DLD1 (cell line): ENCODE results near the gene LRRN4CL.
"Not testable (repeated sequence)": the region's sequence is repeated elsewhere in the genome, so short reads cannot be mapped to it uniquely, and the experiment has no call there.

Experiments
- in situ Hi-C: cut with HindIII; loops from 2 replicates; pipeline ENCODE4 v1.10.0; 2017; ENCODE audit warnings: low sequenced_read_pairs

Gene LRRN4CL

GRCh38 chr11:62677714-62678113 lies 11.6 kb downstream of the LRRN4CL start:
- in situ Hi-C loops, result loop anchor here (10.0 kb wide), 1 partner anchor 253 kb away; no protein-coding TSS in a partner anchor

GRCh38 chr11:62677156-62677555 lies 12.2 kb downstream of the LRRN4CL start:
- in situ Hi-C loops, result loop anchor here (10.0 kb wide), 1 partner anchor 252 kb away; no protein-coding TSS in a partner anchor

- in situ Hi-C loops, result loop anchor here (10.0 kb wide), 1 partner anchor 252 kb away; no protein-coding TSS in a partner anchor
Observed at GRCh38 chr11:62676698-62677097, 12.6 kb downstream of the LRRN4CL start.

- in situ Hi-C loops, result loop anchor here (10.0 kb wide), 1 partner anchor 251 kb away; no protein-coding TSS in a partner anchor
Observed at GRCh38 chr11:62675415-62675814, 13.9 kb downstream of the LRRN4CL start.

GRCh38 chr11:62673196-62673525 lies 16.2 kb downstream of the LRRN4CL start:
- in situ Hi-C loops, result loop anchor here (10.0 kb wide), 1 partner anchor 248 kb away; no protein-coding TSS in a partner anchor

- in situ Hi-C loops, result loop anchor here (10.0 kb wide), 1 partner anchor 247 kb away; no protein-coding TSS in a partner anchor
Observed at GRCh38 chr11:62671608-62672389, 17.5 kb downstream of the LRRN4CL start, which contains the start of the genes LBHD1 and UQCC3. Gene LBHD1, minus strand, starts transcription at chr11:62672267. Its CDS starts 2,236 bp downstream, at chr11:62670031. Gene UQCC3, plus strand, starts transcription at chr11:62671673. Its CDS starts 73 bp downstream, at chr11:62671746.

- in situ Hi-C loops, result loop anchor here (10.0 kb wide), 1 partner anchor 246 kb away; no protein-coding TSS in a partner anchor
Observed at GRCh38 chr11:62671236-62671607, 18.1 kb downstream of the LRRN4CL start.

- in situ Hi-C loops, result loop anchor here (10.0 kb wide), 1 partner anchor 245 kb away; no protein-coding TSS in a partner anchor
Observed at GRCh38 chr11:62669420-62670161, 19.7 kb downstream of the LRRN4CL start.

- in situ Hi-C loops, result no loop called here
Observed at GRCh38 chr11:62667460-62667859, 21.9 kb downstream of the LRRN4CL start.

- in situ Hi-C loops, result no loop called here
Observed at GRCh38 chr11:62666259-62666926, 22.9 kb downstream of the LRRN4CL start.

GRCh38 chr11:62665599-62666258 lies 23.6 kb downstream of the LRRN4CL start:
- in situ Hi-C loops, result no loop called here

- in situ Hi-C loops, result no loop called here
Observed at GRCh38 chr11:62665075-62665598, 24.2 kb downstream of the LRRN4CL start, which contains the start of the genes C11orf98 and CSKMT. Gene C11orf98, minus strand, starts transcription at chr11:62665210. Its CDS starts 41 bp downstream, at chr11:62665169. Gene CSKMT, plus strand, starts transcription at chr11:62665312. Its CDS starts 568 bp downstream, at chr11:62665880.

- in situ Hi-C loops, result no loop called here
Observed at GRCh38 chr11:62664405-62665074, 24.8 kb downstream of the LRRN4CL start.

GRCh38 chr11:62656796-62657429 lies 32.4 kb downstream of the LRRN4CL start:
- in situ Hi-C loops, result no loop called here

- in situ Hi-C loops, result no loop called here
Observed at GRCh38 chr11:62654297-62654696, 35.0 kb downstream of the LRRN4CL start.

GRCh38 chr11:62652161-62653006 lies 36.9 kb downstream of the LRRN4CL start:
- in situ Hi-C loops, result no loop called here

GRCh38 chr11:62650283-62650682 lies 39.0 kb downstream of the LRRN4CL start:
- in situ Hi-C loops, result not testable (repeated sequence)

GRCh38 chr11:62649486-62649885 lies 39.8 kb downstream of the LRRN4CL start:
- in situ Hi-C loops, result no loop called here
